Stimulated activated CD4-positive, alpha-beta T cell treated with anti-CD3 and anti-CD28 coated beads, TNF-alpha, amount 100 ng/mL, for 48 hours (primary cell): ENCODE results near the gene ME3.
"Not testable (repeated sequence)": the region's sequence is repeated elsewhere in the genome, so short reads cannot be mapped to it uniquely, and the experiment has no call there.

ENCODE experiments used
- DNase-seq, 3 donors: peaks; one replicate each; pipeline ENCODE4 v3.0.0-alpha.2; 2020; ENCODE audit warnings: low read depth in 3 of 3

ME3 gene

GRCh38 chr11:86558841-86559240 lies 113.6 kb downstream of the ME3 start:
- DNase-seq = no peak

- no peak for DNase-seq
These were observed 114.2 kb downstream of the ME3 start for GRCh38 chr11:86558207-86558606.

- DNase-seq = no peak
These were observed 116.5 kb downstream of the ME3 start for GRCh38 chr11:86555866-86556265.

- no peak for DNase-seq
These were observed 117.0 kb downstream of the ME3 start for GRCh38 chr11:86555401-86555800.

- DNase-seq = no peak
These were observed 119.2 kb downstream of the ME3 start for GRCh38 chr11:86553265-86553664.

- DNase-seq = no peak
These were observed 120.9 kb downstream of the ME3 start for GRCh38 chr11:86551288-86552092.

- no peak for DNase-seq
These were observed 121.7 kb downstream of the ME3 start for GRCh38 chr11:86550757-86551156.

GRCh38 chr11:86548271-86548917 lies 124.0 kb downstream of the ME3 start:
- no peak for DNase-seq

- no peak for DNase-seq
These were observed 124.7 kb downstream of the ME3 start for GRCh38 chr11:86547727-86548126.

- not testable (repeated sequence) for DNase-seq
These were observed 131.1 kb downstream of the ME3 start for GRCh38 chr11:86541299-86541698.

GRCh38 chr11:86538223-86538548 lies 134.2 kb downstream of the ME3 start:
- no peak for DNase-seq

- DNase-seq = no peak
These were observed 134.7 kb downstream of the ME3 start for GRCh38 chr11:86537541-86538222.

GRCh38 chr11:86535773-86536172 lies 136.6 kb downstream of the ME3 start:
- DNase-seq = no peak

- DNase-seq = no peak
These were observed 147.6 kb downstream of the ME3 start for GRCh38 chr11:86524620-86525352.

- no peak for DNase-seq
These were observed 148.4 kb downstream of the ME3 start for GRCh38 chr11:86523738-86524619.

- DNase-seq = not testable (repeated sequence)
These were observed 149.9 kb downstream of the ME3 start for GRCh38 chr11:86522512-86522911.

- DNase-seq = no peak
These were observed 153.1 kb downstream of the ME3 start for GRCh38 chr11:86519064-86519911.

GRCh38 chr11:86518211-86518610 lies 154.2 kb downstream of the ME3 start:
- DNase-seq = no peak

GRCh38 chr11:86517557-86517956 lies 154.9 kb downstream of the ME3 start:
- DNase-seq = no peak
